ENCODE data around the gene AKR7A2.

- peak; percentile 69 to 91 (median 82) for TF ChIP-seq CTCF (IDR thresholded peaks at IDR 0.05)
- TF ChIP-seq POLR2A (IDR thresholded peaks at IDR 0.05), result no peak
- TF ChIP-seq POLR2AphosphoS5 (IDR thresholded peaks at IDR 0.05), result no peak
These were observed 29.5 kb upstream of the AKR7A2 start for GRCh38 chr1:19341201-19342061.
